Fibroblast of mammary gland (primary cell): Measurements from ENCODE around the gene DCTN1.

Experiments used
- DNase-seq: peaks from one replicate; pipeline ENCODE4 v3.0.0-alpha.2; 2010; ENCODE audit warnings: low read depth
- H3K4me3 ChIP-seq: 2 replicates; pipeline ENCODE4 v1.5.1; 2011; ENCODE audit warnings: low read depth, mild to moderate bottlenecking, low read length, moderate library complexity; ENCODE audit not compliant: control insufficient read depth
- CTCF ChIP-seq: conservative IDR thresholded peaks from 2 replicates; pipeline ENCODE4 v1.5.1; 2011; ENCODE audit warnings: low read depth, low read length, inconsistent platforms; ENCODE audit not compliant: control insufficient read depth, insufficient read depth

Gene DCTN1

DNA sequence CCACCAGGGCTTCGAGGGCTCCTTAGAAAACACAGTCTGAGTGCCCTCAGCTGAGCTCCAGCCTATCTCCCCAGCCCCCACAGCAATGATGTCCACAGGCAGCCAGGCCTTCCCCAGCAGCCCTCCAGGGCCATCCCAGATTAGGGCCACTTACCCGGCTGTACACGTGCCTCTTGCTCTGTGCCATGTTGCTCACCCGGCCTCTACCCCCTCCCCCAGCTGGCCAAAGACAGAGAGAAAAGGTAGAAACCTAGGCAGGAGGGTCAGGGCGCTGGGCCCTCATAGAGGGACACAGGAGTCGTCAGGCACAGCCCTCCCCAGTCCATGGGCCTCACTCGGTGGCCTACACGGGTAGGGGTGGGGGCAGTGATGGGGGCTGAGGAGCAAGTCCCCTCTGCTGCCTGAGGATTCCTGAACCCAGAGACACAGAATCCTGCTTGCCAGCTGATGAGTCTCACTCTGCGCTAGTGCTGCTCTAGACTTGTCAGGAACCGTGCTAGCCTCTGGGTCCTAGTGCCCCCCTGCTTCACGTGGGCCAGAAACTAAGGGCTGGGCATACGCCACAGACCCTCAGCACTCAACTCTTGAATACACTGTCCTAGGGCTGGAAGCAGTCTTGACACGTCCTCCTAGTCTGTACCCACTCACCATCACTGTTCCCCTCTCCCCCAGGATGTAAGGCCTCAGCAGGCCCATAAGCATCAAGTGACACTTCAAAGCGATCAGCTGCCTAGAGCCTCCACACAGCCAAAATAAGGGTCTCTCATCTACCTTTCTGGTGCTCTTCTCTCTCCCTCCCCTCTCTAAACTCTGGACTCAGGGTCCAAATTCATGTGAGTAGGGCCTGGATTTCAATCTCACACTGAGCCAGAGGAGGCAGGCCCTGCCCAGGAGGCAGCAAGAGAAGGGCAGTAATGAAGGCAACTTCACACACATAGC lies at the start of gene DCTN1:
Gene DCTN1, minus strand, starts transcription at position 461 of the 939 bp plus-strand sequence. Its CDS starts 274 bp downstream, at position 187.
- no peak for TF ChIP-seq CTCF
- DNase-seq = peak; percentile 73
- H3K4me3 ChIP-seq = peak within 1 kb of the TSS; percentile 40

DNA sequence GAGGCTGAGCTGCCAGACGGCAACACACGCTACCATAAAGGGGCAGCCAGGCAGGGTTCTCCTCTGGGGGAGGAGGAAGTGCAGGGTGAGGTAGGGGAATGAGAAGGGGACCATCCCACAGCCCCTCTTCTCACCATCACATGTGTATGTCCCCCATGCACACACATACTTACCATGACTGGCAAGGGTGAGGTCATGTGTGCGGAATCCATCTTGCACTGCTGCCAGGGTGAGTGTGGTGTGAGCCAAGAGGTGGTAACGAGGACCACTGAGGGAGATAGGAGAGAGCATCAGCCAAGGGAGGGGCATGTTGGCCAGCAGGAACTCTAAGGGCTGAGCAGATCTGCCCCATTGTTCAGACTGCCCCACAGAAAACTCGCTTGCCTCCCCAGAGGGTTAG lies 48.6 kb upstream of the DCTN1 start:
- no peak overlapping the region for H3K4me3 ChIP-seq
- DNase-seq = no peak
- TF ChIP-seq CTCF = no peak

DNA sequence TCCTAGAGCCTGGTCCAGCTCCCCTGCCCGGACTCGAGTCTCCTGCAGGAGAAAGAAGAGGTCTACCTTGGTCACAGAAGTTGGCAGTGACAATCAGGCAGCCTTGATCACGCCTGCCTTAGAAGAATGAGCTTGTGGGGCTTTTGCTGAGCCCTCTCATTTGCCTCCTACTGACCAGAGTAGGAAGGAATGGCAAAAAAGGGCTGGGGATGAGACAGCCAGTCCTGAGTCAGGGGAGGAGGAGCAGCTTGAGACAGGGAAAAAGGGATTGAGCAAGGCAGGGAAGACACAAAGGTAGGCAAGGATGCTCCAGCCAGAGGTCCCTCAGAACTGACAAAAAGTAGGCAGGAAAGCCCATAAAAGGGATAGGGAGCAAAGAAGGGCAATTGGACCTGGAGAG lies 47.4 kb upstream of the DCTN1 start:
- H3K4me3 ChIP-seq = no peak overlapping the region
- peak; percentile 31 for DNase-seq
- TF ChIP-seq CTCF = no peak

DNA sequence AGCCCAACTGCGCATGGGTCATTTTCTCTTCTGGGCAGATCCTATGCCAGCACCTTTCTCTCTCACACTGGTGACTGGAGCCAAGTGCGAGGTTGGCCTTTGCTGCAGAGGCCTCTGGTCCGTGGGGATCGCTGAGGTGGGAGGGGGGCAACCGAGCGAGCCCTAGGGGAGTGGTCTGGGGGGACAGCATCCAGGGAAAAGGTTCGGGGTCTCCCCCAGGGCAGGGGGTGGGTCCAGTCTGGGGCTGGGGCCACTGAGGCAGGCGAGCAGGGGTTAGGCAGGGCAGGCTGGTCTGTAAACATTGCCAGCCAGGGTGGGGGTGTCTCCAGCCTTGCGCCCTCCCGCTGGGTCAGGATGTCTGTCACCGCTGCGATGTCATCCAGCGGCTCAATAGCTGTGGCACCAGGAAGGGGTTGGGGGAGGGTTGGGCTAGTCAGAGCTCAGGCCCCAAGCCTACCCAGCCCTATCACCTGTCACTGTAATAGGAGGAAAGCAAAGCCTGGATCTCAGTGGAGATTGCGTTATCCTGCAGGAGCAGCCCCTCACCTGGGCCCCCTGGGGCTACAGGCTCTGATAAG lies 46.2 kb upstream of the DCTN1 start:
- no peak for TF ChIP-seq CTCF
- no peak overlapping the region for H3K4me3 ChIP-seq
- DNase-seq = no peak

DNA sequence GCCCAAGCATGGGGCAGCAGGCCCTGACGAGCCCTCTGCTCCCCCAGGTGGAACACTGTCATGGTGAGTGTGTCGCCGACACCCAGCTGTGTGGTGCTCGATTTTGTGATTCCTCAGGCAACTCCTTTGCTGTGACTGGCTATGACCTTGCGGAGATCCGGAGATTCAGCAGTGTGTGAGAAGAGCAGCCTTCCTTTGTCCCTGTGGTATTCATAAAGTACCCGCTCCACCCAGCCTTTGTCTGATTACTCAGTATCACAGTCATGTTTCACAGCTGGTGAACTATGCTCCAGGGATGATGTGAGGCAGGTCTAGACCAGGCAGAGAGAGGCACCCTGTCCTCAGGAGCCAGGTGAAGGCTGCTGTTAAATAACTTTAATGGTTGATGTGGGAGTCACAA lies 45.4 kb upstream of the DCTN1 start:
- H3K4me3 ChIP-seq = no peak overlapping the region
- no peak for DNase-seq
- TF ChIP-seq CTCF = no peak

DNA sequence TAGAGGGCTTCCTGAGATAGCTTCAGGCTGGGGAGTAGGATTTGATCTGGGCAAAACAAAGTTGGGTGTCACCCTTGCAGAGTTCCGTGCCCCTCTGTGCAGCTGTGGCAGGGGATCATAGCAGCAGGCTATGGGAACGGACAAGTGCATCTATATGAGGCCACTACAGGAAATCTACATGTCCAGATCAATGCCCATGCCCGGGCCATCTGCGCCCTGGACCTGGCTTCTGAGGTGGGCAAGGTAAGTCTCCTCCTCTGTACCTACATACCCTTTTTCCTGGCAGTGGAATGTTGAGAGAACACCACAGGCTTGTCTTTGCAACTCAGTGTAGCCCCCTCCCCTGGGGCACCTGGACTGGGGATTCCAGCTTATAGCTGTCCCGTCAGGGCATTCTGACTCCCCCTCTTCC lies 44.9 kb upstream of the DCTN1 start:
- H3K4me3 ChIP-seq = no peak overlapping the region
- no peak for TF ChIP-seq CTCF
- no peak for DNase-seq
